PFSK-1 (cell line): Measurements from ENCODE around the gene SULT2B1.

ENCODE experiments used
- FOXP2 ChIP-seq: optimal IDR thresholded peaks from 2 replicates; pipeline ENCODE3; 2011; ENCODE audit warnings: borderline replicate concordance, control low read depth, inconsistent platforms; ENCODE audit not compliant: insufficient read depth; ENCODE audit errors: extremely low read length, extremely low read depth
- POLR2AphosphoS5 ChIP-seq: IDR thresholded peaks from 2 replicates; pipeline ENCODE4 v1.6.1; 2012; ENCODE audit warnings: low read depth, mild to moderate bottlenecking, control low read depth, low read length, moderate library complexity
- SIN3A ChIP-seq: IDR thresholded peaks from 2 replicates; pipeline ENCODE4 v1.6.1; 2012; ENCODE audit warnings: mild to moderate bottlenecking, low read length, moderate library complexity, borderline replicate concordance; ENCODE audit not compliant: insufficient read depth
- TAF1 ChIP-seq: IDR thresholded peaks from 2 replicates; pipeline ENCODE4 v1.6.1; 2012; ENCODE audit warnings: low read length, control low read depth, borderline replicate concordance; ENCODE audit not compliant: insufficient read depth
- TF ChIP-seq, protein P1 (sequence below), 2 experiments: IDR thresholded peaks; 2 replicates each; pipeline versions ENCODE4 v1.6.1 to v1.8.0; 2011 to 2012; ENCODE audit warnings: low read depth in 2 of 2, low read length in 2 of 2, control low read depth in 1 of 2, inconsistent platforms in 1 of 2, mild to moderate bottlenecking in 1 of 2, moderate library complexity in 1 of 2; ENCODE audit not compliant: insufficient read depth in 1 of 2

DNA sequence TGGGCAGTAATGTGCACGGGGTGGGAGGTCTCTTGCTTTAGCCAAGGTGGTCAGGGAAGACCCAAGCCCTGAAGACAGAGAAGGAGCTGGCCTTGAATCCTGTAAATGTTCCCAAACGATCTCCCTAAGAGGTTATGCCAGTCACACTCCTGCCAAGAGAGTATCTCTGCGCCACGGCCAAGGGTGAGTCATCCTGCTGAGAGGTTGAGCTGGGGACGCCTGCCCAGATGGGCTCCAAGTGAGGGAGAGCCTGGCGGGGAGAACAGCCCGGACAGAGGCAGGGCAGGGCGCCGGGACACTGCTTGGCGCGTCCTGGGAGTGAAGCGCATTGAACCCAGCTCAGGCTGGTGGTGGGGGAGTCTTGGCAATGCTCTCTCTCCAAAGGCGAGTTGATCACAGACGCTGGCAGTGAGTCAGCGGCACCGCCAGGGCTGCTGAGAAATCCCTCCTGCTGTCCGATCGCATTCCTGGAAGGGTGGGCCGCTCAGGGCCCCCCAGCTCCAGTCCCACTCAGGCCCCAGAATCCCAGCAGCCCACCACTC is 16.4 kb downstream of the SULT2B1 start:
- TF ChIP-seq TAF1 (no peak), POLR2AphosphoS5 (no peak), SIN3A (no peak), FOXP2 (no peak)
- TF ChIP-seq, protein P1, sequence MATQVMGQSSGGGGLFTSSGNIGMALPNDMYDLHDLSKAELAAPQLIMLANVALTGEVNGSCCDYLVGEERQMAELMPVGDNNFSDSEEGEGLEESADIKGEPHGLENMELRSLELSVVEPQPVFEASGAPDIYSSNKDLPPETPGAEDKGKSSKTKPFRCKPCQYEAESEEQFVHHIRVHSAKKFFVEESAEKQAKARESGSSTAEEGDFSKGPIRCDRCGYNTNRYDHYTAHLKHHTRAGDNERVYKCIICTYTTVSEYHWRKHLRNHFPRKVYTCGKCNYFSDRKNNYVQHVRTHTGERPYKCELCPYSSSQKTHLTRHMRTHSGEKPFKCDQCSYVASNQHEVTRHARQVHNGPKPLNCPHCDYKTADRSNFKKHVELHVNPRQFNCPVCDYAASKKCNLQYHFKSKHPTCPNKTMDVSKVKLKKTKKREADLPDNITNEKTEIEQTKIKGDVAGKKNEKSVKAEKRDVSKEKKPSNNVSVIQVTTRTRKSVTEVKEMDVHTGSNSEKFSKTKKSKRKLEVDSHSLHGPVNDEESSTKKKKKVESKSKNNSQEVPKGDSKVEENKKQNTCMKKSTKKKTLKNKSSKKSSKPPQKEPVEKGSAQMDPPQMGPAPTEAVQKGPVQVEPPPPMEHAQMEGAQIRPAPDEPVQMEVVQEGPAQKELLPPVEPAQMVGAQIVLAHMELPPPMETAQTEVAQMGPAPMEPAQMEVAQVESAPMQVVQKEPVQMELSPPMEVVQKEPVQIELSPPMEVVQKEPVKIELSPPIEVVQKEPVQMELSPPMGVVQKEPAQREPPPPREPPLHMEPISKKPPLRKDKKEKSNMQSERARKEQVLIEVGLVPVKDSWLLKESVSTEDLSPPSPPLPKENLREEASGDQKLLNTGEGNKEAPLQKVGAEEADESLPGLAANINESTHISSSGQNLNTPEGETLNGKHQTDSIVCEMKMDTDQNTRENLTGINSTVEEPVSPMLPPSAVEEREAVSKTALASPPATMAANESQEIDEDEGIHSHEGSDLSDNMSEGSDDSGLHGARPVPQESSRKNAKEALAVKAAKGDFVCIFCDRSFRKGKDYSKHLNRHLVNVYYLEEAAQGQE (IDR thresholded peaks at IDR 0.05; ENCODE audit: insufficient read depth in 1 of 2, low read depth in 2 of 2, low read length in 2 of 2), result no peak
